Iris pigment epithelial cell (primary cell): ENCODE results near the gene RFFL.

Source experiments
- DNase-seq: peaks from one replicate; pipeline ENCODE4 v3.0.0-alpha.2; 2011; ENCODE audit warnings: low read depth

RFFL gene

GRCh38 chr17:34974794-34975785, 88.4 kb downstream of the RFFL start:
- DNase-seq, result no peak

- no peak for DNase-seq
These were observed 89.3 kb downstream of the RFFL start for GRCh38 chr17:34974179-34974578.

- peak; percentile 96 for DNase-seq
These were observed 102.2 kb downstream of the RFFL start, which contains the start of the genes CCT6B and ZNF830 for GRCh38 chr17:34961093-34961911. CCT6B (minus strand) TSS chr17:34961460; CDS start chr17:34961393, 67 bp downstream. ZNF830 (plus strand) TSS chr17:34961540; CDS start chr17:34961567, 27 bp downstream.

GRCh38 chr17:34958438-34958837, 105.1 kb downstream of the RFFL start:
- no peak for DNase-seq
